NCI-H2227 (cell line): ENCODE data around the gene ZNF778.
"Not testable (repeated sequence)": the region's sequence is repeated elsewhere in the genome, so short reads cannot be mapped to it uniquely, and the experiment has no call there.

Experiments used
- DNase-seq: peaks from one replicate; lab custom pipeline; 2025; ENCODE audit not compliant: unreplicated experiment; lab: John Stamatoyannopoulos, UW

Gene ZNF778

DNA sequence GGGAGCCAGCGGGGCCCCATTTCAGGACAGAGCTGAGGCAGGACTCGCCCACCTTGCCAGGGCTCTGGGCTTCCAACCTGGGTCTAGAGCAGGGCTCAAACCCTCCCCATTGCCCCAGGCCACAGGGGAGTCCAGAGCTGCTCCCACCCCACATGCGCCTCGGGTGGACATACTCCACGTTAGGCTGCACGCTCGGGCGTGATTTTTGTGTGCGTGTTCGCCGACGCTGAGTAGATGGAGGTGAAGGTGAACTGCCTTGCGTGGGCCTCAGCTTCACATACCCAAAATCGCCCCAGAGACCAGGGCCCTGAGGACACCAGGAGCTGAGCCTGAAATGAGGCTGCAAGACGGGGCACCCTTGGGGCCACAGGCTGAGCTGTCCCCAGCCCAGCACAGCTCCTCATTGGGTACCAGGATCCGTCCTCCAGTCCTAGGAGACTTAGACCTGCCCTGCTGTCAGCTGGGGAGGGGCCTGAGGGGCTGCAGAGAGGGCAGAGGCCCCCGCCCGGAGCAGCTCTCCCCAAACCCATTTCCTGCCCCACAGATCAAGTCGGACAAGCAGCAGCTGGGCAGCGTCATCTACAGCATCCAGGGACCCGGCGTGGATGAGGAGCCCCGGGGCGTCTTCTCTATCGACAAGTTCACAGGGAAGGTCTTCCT lies 37.7 kb upstream of the ZNF778 start:
- no peak for DNase-seq

GRCh38 chr16:89183463-89183862 lies 34.0 kb upstream of the ZNF778 start:
- no peak for DNase-seq

DNA sequence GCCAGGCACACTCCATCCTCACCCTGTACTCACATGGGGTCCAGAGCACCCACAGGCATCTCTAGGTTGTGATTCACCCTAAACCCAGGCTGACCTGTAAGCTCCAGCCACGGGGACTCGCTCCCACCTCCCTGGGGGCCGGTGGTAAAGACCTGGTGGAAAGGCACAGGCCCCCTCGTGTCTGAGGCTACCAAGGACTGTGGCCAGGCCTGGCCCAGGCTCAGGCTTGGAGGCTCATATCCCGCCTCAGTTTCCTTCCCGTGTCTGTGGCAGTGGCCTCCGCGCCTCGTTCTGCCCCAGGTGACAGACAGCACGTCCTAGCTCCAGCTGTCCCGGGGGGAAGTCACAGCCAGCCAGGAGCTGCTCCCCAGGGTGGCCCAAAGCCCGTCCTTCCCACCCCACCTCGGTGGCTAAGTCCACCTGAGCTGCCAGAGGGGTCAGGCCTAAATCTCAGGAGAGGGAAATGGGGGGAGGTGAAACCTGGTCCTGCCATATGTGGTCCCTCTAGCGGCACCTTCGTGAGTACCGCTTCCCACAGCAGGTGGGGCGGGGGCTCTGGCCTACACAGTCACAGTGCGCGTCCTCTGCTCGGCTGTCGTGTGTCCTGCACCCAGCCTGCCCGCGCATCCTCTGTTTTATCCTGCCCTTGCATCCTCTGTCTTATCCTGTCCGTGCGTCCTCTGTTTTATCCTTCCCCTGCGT lies 33.4 kb upstream of the ZNF778 start:
- DNase-seq, result no peak

DNA sequence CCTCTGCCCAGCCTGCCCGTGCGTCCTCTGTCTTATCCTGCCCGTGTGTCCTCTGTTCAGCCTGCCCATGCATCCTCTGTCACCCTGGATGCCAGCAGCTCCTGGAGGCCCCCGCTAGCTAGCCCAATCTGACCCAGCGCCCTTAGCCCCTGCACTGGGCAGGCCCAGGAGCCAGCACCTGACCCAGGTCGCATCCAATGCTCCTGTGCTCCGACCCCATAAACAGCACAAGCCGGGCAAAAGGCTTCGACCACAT lies 32.9 kb upstream of the ZNF778 start:
- no peak for DNase-seq

DNA sequence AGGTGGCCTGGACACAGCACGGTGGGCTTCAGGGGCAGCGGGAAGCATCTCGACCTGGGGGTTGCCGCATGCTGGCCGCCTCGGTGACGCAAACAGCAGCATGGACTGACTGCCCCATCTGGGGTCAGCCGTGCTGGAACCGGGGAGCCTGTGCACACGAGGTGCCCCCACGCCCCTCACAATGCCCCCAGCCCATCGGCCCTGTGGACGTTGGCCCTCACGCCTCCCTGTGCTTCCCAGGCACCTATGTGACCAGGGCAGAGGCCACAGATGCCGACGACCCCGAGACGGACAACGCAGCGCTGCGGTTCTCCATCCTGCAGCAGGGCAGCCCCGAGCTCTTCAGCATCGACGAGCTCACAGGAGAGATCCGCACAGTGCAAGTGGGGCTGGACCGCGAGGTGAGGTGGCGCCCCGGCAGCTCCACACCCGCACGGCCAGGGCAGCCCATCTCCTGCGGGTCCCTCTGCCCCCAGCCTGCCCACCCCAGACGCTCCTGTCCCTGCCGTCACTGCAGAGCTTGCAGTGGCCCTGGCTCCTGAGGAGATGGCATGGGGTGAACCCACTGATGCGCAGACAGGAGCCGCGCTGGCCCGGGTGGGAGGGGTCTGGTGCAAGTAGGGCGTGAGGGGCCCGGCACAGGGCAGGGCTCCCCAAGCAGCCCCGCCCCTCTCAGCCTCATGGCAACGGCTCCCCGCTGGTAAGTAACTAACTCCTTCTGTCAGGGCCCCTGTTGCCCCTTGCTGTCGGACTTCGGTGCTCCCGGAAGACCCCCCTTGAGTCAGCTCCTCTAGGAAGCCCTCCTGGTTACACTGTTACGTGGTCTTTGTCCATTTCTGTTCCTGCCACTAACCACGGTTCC lies 32.3 kb upstream of the ZNF778 start:
- peak; percentile 16 for DNase-seq

GRCh38 chr16:89185887-89186592 lies 31.5 kb upstream of the ZNF778 start:
- DNase-seq, result not testable (repeated sequence)

DNA sequence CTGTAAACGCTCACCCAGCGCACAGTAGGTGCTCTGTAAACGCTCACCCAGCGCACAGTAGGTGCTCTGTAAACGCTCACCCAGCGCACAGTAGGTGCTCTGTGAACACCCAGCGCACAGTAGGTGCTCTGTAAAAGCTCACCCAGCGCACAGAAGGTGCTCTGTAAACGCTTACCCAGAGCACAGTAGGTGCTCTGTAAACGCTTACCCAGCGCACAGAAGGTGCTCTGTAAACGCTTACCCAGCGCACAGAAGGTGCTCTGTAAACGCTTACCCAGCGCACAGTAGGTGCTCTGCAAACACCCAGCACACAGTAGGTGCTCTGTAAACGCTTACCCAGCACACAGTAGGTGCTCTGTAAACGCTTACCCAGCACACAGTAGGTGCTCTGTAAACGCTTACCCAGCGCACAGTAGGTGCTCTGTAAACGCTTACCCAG lies 30.9 kb upstream of the ZNF778 start:
- DNase-seq, result not testable (repeated sequence)

DNA sequence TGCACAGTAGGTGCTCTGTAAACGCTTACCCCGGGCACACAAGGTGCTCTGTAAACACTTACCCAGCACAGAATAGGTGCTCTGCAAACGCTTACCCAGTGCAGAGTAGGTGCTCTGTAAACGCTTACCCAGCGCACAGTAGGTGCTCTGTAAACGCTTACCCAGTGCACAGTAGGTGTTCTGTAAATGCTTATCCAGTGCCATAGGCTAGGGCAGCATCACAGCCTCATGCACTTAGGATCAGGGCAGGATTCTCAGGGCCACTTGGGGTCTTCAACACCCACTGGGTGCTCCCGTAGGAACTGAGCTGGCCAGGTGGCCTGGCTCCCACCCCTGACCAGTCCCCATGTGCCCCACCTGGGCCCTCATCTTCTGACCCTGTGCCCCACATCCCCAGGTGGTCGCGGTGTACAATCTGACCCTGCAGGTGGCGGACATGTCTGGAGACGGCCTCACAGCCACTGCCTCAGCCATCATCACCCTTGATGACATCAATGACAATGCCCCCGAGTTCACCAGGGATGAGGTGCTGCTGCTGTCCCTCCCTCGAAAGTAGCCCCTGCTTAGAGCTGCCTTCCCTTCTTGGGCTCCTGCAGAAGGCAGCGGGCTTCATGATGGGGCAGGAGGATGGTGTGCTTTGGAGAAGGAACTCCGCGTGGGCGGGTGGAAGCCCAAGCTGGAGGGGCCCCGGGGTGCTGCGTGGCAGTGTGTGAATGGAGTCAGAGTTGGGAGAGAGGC lies 30.3 kb upstream of the ZNF778 start:
- peak; percentile 12 for DNase-seq

DNA sequence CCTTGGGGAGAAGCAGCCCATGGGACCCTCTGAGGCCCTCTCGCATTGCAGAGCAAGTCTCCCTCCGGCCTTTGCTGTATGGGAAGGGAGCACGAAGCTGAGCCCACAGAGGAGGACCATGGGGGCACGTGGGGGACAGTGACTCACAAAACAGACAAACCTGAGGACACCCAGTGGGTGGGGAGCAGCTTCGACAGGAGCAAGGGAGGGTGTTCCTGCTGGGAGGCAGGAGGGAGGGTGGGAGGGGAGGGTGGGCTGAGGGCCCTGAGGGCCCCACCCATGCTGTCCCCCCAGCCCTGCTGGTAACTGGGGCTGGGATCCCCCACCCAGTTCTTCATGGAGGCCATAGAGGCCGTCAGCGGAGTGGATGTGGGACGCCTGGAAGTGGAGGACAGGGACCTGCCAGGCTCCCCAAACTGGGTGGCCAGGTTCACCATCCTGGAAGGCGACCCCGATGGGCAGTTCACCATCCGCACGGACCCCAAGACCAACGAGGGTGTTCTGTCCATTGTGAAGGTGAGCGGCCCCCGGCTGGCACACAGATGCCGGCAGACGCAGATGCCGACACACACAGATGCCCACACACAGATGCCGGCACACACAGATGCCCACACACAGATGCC lies 29.6 kb upstream of the ZNF778 start:
- no peak for DNase-seq

DNA sequence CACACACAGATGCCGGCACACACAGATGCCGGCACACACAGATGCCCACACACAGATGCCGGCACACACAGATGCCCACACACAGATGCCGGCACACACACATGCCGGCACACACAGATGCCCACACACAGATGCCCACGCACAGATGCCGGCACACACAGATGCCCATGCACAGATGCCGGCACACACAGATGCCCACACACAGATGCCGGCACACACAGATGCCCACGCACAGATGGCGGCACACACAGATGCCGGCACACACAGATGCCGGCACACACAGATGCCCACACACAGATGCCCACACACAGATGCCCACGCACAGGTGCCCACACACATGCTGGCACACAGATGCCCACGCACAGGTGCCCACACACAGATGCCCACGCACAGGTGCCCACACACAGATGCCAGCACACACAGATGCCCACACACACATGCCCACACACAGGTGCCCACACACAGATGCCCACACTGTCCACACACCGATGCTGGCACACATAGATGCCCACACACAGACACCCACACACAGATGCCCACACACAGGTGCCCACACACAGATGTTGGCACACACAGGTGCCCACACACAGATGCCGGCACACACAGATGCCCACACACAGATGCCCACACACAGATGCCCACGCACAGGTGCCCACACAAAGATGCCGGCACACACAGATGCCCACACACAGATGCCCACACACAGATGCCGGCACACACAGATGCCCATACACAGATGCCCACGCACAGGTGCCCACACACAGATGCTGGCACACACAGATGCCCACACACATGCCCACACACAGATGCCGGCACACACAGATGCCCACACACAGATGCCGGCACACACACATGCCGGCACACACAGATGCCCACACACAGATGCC lies 28.8 kb upstream of the ZNF778 start:
- DNase-seq, result not testable (repeated sequence)

DNA sequence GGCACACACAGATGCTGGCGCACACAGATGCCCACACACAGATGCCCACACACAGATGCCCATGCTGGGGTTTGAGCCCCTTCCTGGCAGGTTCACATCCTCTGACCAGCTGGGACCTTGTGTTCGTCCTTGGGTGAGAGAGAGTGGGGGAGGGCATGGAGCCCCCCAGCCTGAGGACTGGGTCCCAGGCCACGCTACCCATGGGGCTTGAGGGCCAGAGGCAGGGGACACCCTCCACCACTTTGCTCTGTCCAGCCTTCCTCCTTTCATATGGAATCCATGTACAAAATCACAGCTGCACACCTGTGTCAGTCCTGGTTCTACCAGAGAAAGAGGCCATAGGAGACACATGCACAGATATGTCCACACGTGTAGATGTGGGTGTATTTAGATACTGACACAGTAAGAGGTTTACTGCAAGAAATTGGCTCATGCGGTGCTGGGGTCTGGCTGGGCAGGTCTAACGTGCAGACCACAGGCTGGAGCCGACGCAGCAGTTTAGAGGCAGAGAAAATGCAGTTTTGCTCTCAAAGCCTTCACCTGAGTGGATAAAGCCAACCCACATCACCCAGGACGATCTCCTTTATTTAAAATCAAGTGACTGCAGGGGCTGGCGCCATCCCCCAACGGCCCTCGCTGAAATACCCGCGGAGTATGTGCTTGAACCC lies 28.0 kb upstream of the ZNF778 start:
- DNase-seq, result no peak

GRCh38 chr16:89190150-89190958 lies 27.1 kb upstream of the ZNF778 start:
- no peak for DNase-seq

GRCh38 chr16:89191033-89191900 lies 26.2 kb upstream of the ZNF778 start:
- no peak for DNase-seq

- DNase-seq, result no peak
Observed at GRCh38 chr16:89191901-89192185, 25.7 kb upstream of the ZNF778 start.

DNA sequence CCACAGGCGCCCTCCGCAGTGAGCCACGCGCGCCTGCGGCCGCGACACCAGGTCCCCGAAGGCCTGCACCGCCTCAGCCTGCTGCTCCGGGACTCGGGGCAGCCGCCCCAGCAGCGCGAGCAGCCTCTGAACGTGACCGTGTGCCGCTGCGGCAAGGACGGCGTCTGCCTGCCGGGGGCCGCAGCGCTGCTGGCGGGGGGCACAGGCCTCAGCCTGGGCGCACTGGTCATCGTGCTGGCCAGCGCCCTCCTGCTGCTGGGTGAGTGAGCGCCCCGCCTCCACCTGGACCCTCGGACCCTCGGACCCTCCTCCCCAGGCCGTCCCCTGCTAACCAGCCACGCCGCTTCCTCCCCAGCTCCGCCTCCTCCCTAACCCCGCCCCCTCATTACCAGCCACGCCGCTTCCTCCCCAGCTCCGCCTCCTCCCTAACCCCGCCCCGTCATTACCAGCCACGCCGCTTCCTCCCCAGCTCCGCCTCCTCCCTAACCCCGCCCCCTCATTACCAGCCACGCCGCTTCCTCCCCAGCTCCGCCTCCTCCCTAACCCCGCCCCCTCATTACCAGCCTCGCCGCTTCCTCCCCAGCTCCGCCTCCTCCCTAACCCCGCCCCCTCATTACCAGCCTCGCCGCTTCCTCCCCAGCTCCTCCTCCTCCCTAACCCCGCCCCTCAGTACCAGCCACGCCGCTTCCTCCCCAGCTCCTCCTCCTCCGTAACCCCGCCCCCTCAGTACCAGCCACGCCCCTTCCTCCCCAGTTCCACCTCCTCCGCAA lies 25.1 kb upstream of the ZNF778 start:
- peak; percentile 62 for DNase-seq

DNA sequence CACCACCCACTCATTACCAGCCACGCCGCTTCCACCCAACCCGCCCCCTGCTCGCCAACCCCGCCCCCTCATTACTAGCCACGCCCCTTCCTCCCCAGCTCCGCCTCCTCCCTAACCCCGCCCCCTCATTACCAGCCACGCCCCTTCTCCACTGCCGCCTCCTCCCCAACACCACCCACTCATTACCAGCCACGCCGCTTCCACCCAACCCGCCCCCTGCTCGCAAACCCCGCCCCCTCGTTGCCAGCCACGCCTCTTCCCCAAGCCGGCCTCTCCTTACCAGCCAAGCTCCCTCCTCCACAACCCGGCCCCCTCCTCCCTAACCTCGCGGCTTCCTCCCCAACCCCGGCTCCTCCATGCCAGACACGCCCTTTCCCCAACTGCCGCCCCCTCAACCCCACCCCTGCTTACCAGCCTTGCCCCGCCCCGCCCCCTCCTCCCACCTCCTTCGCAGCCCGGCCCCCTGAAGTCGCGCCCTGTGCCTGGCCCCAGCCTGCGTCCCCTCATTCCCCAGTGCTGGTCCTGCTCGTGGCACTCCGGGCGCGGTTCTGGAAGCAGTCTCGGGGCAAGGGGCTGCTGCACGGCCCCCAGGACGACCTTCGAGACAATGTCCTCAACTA lies 24.4 kb upstream of the ZNF778 start:
- peak; percentile 32 for DNase-seq
